Right hindlimb (tissue), 1 donor: ENCODE measurements around the gene PLCE1.

Source experiments
- DNase-seq: peaks from one replicate; pipeline ENCODE4 v3.0.0-alpha.2; 2018

PLCE1 gene

GRCh38 chr10:93995182-93995581, 1.5 kb downstream of the PLCE1 start:
- no peak for DNase-seq

- DNase-seq: no peak
These were observed 2.0 kb downstream of the PLCE1 start for GRCh38 chr10:93995598-93996271.

- DNase-seq: no peak
These were observed 2.8 kb downstream of the PLCE1 start for GRCh38 chr10:93996551-93996950.

- no peak for DNase-seq
These were observed 3.8 kb downstream of the PLCE1 start for GRCh38 chr10:93997546-93997945.

GRCh38 chr10:93999401-93999851, 5.7 kb downstream of the PLCE1 start:
- DNase-seq: peak; percentile 90

GRCh38 chr10:94000638-94001415, 7.1 kb downstream of the PLCE1 start:
- no peak for DNase-seq

GRCh38 chr10:94001416-94001810, 7.7 kb downstream of the PLCE1 start:
- DNase-seq: no peak

DNA sequence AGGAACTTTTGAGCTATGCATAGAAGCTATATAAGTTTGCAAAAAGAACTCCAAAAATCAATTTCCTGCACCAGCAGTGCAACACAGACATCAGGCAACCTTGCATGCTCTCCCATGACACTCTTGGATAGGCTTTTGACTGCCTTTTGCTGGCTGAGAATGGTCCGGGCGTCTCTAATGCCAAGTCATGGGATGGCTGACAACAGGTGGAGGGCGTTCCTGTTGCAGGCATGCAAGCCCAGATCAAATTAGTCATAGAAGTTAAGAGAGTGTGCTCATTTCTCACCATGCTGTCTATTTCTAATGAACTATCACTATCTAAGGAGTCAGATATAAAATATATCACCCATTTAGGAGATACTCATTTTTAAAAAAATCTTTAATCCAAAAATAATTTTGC, 8.4 kb downstream of the PLCE1 start:
- peak; percentile 84 for DNase-seq

GRCh38 chr10:94003488-94003887, 9.8 kb downstream of the PLCE1 start:
- DNase-seq: no peak

DNA sequence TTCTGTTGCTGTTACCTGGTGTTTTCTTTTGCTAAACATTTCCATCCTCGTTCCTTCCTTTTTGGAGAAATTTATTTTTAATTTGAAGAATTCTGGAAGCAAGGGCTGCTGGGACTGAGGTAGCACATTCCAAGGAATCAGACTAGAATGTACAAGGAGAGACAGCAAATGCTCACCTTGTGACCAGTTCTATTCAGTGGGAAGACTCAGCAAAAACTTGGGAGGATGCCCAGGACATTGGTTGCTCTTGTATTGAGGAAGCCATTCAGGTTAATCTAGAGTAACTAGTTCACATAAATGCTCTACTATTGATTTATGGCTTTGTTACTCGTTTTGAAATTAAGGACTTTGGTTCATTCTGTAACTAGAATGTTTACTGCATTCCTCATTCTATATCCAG, 11.3 kb downstream of the PLCE1 start:
- no peak for DNase-seq

- peak; percentile 30 for DNase-seq
These were observed 13.1 kb downstream of the PLCE1 start for GRCh38 chr10:94006591-94007550.

DNA sequence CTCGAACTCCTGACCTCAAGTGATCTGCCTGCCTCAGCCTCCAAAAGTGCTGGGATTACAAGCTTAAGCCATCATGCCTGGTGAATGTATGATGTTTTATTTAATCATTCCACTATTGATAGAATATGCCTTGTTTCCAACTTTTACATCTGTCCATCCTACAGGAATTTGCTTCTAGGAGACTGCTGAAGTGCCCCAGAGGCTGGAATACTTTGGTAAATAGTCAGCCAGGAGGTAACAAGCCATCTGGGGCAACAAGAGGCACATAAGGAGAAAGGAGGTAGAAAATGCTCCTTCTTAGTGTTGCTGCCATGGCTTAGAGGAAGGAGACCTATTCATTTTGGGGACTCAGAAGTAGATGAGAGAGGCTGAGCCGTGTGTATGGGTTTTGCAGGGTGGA, 14.8 kb downstream of the PLCE1 start:
- DNase-seq: no peak

- DNase-seq: no peak
These were observed 16.4 kb downstream of the PLCE1 start for GRCh38 chr10:94010116-94010515.

DNA sequence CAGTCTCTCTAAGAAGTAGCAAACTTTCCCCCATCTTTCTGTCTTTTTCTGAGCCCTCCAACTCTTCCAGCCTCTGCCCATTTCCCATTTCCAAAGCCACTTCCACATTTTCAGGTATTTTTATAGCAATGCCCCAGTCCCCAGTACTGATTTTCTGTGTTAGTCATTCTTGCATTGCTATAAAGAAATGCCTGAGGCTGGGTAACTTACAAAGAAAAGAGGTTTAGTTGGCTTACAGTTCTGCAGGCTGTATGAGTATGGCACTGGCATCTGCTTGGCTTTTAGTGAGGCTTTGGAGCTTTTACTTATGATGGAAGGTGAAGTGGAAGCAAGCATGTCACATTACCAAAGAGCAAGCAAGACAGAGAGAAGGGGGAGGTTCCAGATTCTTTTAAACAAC, 17.2 kb downstream of the PLCE1 start:
- DNase-seq: no peak

DNA sequence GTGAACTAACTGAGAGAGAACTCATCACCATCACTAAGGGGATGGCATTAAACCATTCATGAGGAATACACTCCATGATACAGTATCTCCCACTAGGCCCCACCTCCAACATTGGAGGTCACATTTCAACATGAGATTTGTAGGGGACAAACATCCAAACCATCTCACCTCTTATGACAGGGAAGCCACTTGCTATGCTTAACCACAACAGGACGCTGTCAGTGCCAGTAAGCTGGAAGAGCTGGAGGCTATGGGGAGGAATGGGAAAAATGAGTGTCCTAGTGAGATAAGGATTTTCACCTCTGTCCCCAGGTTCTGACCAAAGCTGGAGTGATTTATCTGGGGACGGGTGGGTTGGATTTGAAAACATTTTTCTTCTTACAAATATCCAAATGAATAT, 17.6 kb downstream of the PLCE1 start:
- no peak for DNase-seq

GRCh38 chr10:94012834-94013233, 19.1 kb downstream of the PLCE1 start:
- no peak for DNase-seq

DNA sequence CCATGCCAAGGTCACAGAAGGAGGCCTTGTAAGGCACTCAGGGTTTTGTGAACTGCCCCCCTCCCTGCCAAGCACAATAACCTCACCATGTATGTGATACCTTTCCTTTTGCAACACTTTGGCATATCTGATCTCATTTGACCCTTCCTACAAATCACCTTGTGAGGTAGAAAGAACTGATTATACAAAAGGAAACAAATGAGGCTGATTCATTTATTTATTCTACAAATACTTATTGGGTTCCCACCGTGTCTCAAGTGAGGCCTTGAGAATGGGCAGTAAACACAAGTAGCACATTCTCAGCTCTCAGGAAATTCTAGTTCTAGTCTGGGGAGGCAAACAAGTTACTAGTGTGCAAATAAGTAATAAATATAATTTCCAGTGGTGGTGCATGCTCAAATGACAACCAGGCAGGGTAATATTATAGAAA, 19.6 kb downstream of the PLCE1 start:
- DNase-seq: no peak

DNA sequence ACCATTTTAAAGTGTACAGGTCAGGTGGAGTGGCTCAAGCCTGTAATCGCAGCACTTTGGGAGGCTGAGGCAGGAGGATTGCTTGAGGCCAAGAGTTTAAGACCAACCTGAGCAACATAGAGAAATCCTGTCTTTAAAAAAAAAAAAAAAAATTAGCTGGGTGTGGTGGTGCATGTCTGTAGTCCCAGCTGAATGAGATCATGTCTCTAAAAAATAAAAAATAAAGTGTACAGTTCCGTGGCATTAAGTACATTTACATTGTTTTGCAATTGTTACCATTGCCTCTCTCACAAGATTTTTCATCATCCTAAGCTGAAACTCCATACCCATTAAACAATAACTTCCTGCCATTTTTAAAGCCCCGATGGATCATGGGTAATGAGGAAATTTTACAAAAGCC, 20.6 kb downstream of the PLCE1 start:
- no peak for DNase-seq

DNA sequence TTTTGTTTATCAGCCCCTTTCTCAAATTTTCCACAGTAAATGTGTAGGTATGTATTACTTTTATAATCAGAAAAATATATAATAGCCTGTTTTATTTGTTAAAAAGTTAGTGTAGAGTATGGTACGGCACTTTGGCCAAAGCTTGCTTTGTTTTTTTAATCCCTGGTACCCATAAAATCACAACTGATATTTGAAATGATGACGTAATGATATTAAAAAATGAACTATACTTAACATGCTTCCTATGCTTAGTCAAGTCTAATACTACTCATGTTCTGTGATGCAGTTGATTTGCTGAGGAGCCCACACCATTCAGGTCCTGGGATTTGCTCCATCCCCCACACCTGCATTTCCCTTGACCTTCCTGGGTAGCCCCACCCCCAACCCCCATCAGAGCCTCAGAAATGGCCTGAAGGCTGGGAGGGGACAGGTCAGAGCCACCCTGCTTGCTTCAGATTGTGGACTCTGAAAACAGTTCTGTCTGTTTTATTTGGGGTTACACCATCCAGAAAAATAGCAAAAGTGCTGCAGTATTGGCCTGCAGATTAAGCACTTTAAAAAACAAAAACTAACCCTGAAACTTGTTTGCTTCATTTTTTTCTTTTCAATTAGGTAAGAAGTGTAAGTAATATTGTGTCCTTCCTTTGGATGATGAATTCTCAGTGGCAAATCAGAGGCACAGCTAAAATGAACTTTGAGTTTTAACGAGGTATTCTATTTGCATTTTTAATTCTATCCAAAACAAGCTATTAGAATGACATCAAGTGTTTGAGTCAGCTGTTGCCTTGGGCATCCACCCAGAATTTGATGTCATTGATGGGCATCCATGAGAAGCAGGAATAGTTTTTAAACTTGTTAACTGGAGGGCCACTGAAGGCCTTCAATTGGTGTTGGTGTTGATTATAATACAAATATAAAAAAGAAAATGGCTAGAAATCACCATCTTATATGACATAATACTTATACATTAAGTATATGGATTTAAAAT, 23.3 kb downstream of the PLCE1 start:
- peak; percentile 32 for DNase-seq

- DNase-seq: no peak
These were observed 24.4 kb downstream of the PLCE1 start for GRCh38 chr10:94018107-94018506.

DNA sequence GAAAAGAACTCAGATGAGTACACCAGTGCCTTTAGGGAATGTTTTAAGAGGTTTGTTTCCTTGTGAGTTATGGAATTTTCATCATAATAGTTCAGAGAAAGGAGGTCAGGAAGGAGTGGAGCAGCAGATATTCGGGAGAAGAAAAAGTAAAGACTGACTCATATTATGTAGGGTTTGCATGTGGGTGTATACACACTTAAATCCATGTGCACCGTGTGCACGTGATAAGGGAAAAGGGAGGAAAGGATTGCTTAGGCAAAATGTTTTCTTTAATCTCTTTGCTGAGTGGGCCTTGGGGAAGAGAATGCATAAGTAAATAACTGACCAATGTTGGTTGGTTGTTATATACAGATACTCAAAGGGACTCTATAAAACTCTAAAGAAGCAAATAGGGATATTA, 30.2 kb downstream of the PLCE1 start:
- no peak for DNase-seq

- DNase-seq: no peak
These were observed 30.7 kb downstream of the PLCE1 start for GRCh38 chr10:94024407-94024806.
